ENCODE data around the gene ZSWIM1.
"Not testable (repeated sequence)": the region's sequence is repeated elsewhere in the genome, so short reads cannot be mapped to it uniquely, and the experiment has no call there.

Gene ZSWIM1

DNA sequence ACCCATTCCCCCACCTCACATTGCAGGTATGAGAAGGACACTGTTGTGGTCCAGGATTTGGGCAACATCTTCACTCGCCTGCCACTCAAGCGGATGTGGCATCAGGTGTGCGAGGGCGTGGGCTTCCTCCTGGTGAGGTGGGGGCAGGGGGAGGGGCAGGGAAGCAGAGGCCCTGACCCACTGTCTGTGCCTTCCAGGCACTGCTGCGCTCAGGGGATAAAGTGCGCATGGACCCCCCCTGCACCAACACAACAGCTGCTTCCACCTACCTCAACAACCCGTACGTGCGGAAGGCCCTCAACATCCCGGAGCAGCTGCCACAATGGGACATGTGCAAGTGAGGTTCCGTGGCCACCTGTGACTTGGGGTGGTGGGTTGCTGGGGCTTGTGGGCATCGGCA, 13.8 kb downstream of the ZSWIM1 start:
- Histone ChIP-seq H3K9ac (ENCODE audit: low read length) (no peak overlapping the region), H3K27me3 (ENCODE audit: control insufficient read depth, insufficient read depth, low read length) (no peaks in the 10 kb centered on the region), H3K36me3 (ENCODE audit: control insufficient read depth, insufficient read depth, low read length) (peaks cover 13% of the 10 kb centered on the region), H3K27ac (ENCODE audit: low read depth, low read length) (no peak overlapping the region), H3K4me1 (ENCODE audit: control insufficient read depth, insufficient read depth, low read length) (no peaks in the 10 kb centered on the region), H3K4me3 (ENCODE audit: low read length) (no peak overlapping the region)

- Histone ChIP-seq H3K4me3 (ENCODE audit: low read length) (no peak overlapping the region), H3K27me3 (ENCODE audit: control insufficient read depth, insufficient read depth, low read length) (no peaks in the 10 kb centered on the region), H3K36me3 (ENCODE audit: control insufficient read depth, insufficient read depth, low read length) (peaks cover 13% of the 10 kb centered on the region), H3K4me1 (ENCODE audit: control insufficient read depth, insufficient read depth, low read length) (no peaks in the 10 kb centered on the region), H3K27ac (ENCODE audit: low read depth, low read length) (no peak overlapping the region), H3K9ac (ENCODE audit: low read length) (no peak overlapping the region)
These were observed 15.7 kb downstream of the ZSWIM1 start for GRCh38 chr20:45896641-45897161.

GRCh38 chr20:45897289-45897688, 16.3 kb downstream of the ZSWIM1 start:
- Histone ChIP-seq H3K27ac (ENCODE audit: low read depth, low read length) (no peak overlapping the region), H3K4me3 (ENCODE audit: low read length) (no peak overlapping the region), H3K27me3 (ENCODE audit: control insufficient read depth, insufficient read depth, low read length) (no peaks in the 10 kb centered on the region), H3K4me1 (ENCODE audit: control insufficient read depth, insufficient read depth, low read length) (no peaks in the 10 kb centered on the region), H3K36me3 (ENCODE audit: control insufficient read depth, insufficient read depth, low read length) (peaks cover 18% of the 10 kb centered on the region), H3K9ac (ENCODE audit: low read length) (no peak overlapping the region)

DNA sequence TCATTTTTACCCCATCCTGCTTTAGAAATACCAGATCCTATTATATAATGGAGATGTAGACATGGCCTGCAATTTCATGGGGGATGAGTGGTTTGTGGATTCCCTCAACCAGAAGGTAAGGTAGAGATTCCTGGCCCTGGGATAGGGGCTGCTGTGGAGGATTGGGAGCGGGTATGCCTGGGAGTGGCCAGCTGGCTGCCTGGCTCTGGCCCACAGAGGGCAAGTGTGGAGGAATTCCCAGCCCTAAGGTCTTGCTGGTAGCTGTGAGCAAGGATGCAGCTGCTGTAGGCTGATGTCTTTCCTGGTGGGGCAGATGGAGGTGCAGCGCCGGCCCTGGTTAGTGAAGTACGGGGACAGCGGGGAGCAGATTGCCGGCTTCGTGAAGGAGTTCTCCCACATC, 16.7 kb downstream of the ZSWIM1 start:
- Histone ChIP-seq H3K4me1 (ENCODE audit: control insufficient read depth, insufficient read depth, low read length) (no peaks in the 10 kb centered on the region), H3K4me3 (ENCODE audit: low read length) (no peak overlapping the region), H3K9ac (ENCODE audit: low read length) (no peak overlapping the region), H3K27ac (ENCODE audit: low read depth, low read length) (no peak overlapping the region), H3K27me3 (ENCODE audit: control insufficient read depth, insufficient read depth, low read length) (no peaks in the 10 kb centered on the region), H3K36me3 (ENCODE audit: control insufficient read depth, insufficient read depth, low read length) (peaks cover 18% of the 10 kb centered on the region)

DNA sequence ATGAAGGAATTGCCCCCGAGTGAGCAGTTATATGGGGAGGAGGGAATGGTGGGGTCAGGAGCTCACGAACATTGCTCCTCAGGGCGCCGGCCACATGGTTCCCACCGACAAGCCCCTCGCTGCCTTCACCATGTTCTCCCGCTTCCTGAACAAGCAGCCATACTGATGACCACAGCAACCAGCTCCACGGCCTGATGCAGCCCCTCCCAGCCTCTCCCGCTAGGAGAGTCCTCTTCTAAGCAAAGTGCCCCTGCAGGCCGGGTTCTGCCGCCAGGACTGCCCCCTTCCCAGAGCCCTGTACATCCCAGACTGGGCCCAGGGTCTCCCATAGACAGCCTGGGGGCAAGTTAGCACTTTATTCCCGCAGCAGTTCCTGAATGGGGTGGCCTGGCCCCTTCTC, 17.3 kb downstream of the ZSWIM1 start:
- H3K27me3 ChIP-seq (ENCODE audit: control insufficient read depth, insufficient read depth, low read length) = no peaks in the 10 kb centered on the region
- H3K9ac ChIP-seq (ENCODE audit: low read length) = no peak overlapping the region
- H3K27ac ChIP-seq (ENCODE audit: low read depth, low read length) = no peak overlapping the region
- peaks cover 15% of the 10 kb centered on the region for H3K36me3 ChIP-seq (ENCODE audit: control insufficient read depth, insufficient read depth, low read length)
- no peaks in the 10 kb centered on the region for H3K4me1 ChIP-seq (ENCODE audit: control insufficient read depth, insufficient read depth, low read length)
- no peak overlapping the region for H3K4me3 ChIP-seq (ENCODE audit: low read length)

- no peaks in the 10 kb centered on the region for H3K27me3 ChIP-seq (ENCODE audit: control insufficient read depth, insufficient read depth, low read length)
- no peak overlapping the region for H3K4me3 ChIP-seq (ENCODE audit: low read length)
- no peak overlapping the region for H3K27ac ChIP-seq (ENCODE audit: low read depth, low read length)
- H3K36me3 ChIP-seq (ENCODE audit: control insufficient read depth, insufficient read depth, low read length) = peaks cover 11% of the 10 kb centered on the region
- no peaks in the 10 kb centered on the region for H3K4me1 ChIP-seq (ENCODE audit: control insufficient read depth, insufficient read depth, low read length)
- H3K9ac ChIP-seq (ENCODE audit: low read length) = no peak overlapping the region
These were observed 18.2 kb downstream of the ZSWIM1 start for GRCh38 chr20:45899046-45899835.

DNA sequence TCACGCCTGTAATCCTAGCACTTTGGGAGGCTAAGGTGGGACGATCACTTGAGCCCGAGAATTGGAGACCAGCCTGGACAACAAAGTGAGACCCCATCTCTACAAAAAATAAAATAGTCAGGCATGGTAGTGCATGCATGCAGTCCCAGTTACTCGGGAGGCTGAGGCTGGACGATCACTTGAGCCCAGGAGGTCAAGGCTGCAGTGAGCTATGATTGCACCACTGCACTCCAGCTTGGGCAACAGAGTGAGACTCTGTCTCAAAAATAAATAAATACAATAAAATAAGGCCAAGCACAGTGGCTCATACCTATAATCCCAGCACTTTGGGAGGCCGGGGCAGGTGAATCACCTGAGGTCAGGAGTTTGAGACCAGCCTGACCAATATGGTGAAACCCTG, 20.3 kb downstream of the ZSWIM1 start:
- not testable (repeated sequence) for H3K27me3 ChIP-seq (ENCODE audit: control insufficient read depth, insufficient read depth, low read length); H3K9ac ChIP-seq (ENCODE audit: low read length); H3K4me1 ChIP-seq (ENCODE audit: control insufficient read depth, insufficient read depth, low read length); H3K27ac ChIP-seq (ENCODE audit: low read depth, low read length); H3K36me3 ChIP-seq (ENCODE audit: control insufficient read depth, insufficient read depth, low read length); H3K4me3 ChIP-seq (ENCODE audit: low read length)

DNA sequence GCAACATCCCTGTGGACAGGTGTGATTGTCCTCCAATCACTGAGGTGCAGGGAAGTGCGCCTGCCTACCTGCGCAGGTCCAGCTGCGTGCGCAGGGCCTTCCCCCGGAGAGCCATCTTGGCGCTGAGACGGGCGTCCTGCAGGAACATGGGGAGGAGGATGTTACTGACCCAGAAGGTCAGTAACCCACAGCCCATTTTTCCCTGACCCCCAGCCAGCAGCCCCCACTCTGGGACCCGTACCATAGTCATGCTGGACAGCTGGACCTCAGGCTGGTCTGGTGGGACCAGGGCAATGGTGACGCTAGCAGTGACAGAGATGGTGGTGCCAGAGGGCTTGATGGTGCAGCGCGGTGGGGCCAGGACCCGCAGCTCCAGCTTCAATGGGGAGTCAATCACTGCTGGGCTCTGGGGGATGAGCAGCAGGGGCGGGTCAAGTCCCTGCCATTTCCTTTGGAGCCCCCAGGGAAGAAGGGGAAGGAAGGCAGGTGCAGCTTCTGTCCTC, 21.2 kb downstream of the ZSWIM1 start:
- Histone ChIP-seq H3K4me3 (ENCODE audit: low read length) (no peak overlapping the region), H3K27me3 (ENCODE audit: control insufficient read depth, insufficient read depth, low read length) (no peaks in the 10 kb centered on the region), H3K9ac (ENCODE audit: low read length) (no peak overlapping the region), H3K36me3 (ENCODE audit: control insufficient read depth, insufficient read depth, low read length) (peaks cover 7% of the 10 kb centered on the region), H3K4me1 (ENCODE audit: control insufficient read depth, insufficient read depth, low read length) (no peaks in the 10 kb centered on the region), H3K27ac (ENCODE audit: low read depth, low read length) (no peak overlapping the region)

DNA sequence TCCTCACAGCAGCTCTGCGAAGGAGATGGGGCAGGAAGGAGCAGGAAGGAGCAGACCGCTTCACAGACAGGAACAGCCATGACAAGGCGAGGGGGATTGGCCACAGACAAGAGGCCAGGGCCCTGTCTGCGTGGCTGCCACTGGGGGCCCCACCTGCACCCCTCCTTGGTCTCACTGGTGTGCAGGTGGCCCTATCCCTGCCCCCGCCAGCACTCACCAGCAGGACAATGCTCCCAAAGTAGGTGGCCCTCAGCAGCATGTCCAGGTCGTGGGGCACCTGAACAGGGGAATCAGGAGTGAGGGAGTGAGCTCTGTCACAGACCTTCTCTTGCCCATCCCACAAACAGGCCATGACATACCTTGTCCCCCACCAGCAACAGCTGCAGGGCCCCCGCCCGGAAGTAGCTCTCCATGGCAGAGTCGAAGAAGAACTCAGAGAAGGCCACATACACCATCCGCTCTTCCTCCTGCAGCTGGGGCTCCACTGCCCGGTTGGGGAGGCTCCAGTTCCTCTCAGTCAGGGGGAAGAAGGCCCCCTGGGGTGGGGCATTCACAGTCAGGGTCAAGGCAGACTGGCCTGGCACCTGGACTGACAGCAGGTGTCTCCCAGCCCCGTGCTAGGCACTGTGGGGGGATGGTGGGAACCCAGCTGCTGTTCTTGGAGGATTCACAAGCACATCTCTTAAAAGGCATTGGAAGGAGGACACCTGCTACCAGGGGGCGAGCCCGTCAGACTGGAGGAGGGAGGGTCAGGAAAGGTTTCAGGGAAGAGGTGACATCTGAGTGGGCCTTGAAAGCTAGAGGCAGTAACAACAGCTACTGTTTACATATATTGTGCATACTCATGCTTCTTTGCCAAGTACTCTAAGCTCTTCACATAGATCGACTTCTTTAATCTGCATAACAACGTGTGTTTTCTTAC, 23.8 kb downstream of the ZSWIM1 start:
- Histone ChIP-seq H3K27me3 (ENCODE audit: control insufficient read depth, insufficient read depth, low read length) (no peaks in the 10 kb centered on the region), H3K27ac (ENCODE audit: low read depth, low read length) (no peak overlapping the region), H3K9ac (ENCODE audit: low read length) (no peak overlapping the region), H3K4me1 (ENCODE audit: control insufficient read depth, insufficient read depth, low read length) (no peaks in the 10 kb centered on the region), H3K4me3 (ENCODE audit: low read length) (no peak overlapping the region), H3K36me3 (ENCODE audit: control insufficient read depth, insufficient read depth, low read length) (peaks cover 5% of the 10 kb centered on the region)

DNA sequence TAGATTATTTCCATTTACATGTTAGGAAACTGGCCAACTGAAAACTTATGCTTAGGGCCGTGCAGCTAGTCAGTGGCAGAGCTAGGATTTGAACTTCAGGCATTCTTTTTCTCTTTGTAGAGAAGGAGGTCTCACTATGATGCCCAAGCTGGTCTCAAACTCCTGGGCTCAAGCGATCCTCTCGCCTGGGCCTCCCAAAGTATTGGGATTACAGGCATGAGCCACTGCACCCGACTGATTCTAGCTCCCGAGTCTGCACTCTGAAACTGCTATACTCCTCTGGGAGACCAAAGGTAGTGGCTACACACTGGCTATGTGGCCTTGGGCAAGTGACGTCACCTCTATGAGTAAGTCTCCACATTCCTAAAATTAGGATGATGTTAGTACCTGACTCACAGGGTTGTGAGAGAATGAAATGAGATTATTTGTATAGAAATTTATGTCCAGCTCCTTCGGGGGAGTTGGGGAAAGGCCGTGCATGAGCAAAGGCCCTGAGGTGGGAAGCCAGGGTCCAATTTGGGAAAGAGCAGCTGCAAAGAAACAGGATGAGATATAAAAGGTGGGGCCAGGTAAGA, 24.6 kb downstream of the ZSWIM1 start:
- H3K36me3 ChIP-seq (ENCODE audit: control insufficient read depth, insufficient read depth, low read length) = peaks cover 5% of the 10 kb centered on the region
- no peaks in the 10 kb centered on the region for H3K4me1 ChIP-seq (ENCODE audit: control insufficient read depth, insufficient read depth, low read length)
- no peak overlapping the region for H3K27ac ChIP-seq (ENCODE audit: low read depth, low read length)
- H3K4me3 ChIP-seq (ENCODE audit: low read length) = no peak overlapping the region
- no peaks in the 10 kb centered on the region for H3K27me3 ChIP-seq (ENCODE audit: control insufficient read depth, insufficient read depth, low read length)
- no peak overlapping the region for H3K9ac ChIP-seq (ENCODE audit: low read length)

GRCh38 chr20:45907219-45907948, 26.4 kb downstream of the ZSWIM1 start:
- no peak overlapping the region for H3K4me3 ChIP-seq (ENCODE audit: low read length)
- H3K27ac ChIP-seq (ENCODE audit: low read depth, low read length) = no peak overlapping the region
- H3K4me1 ChIP-seq (ENCODE audit: control insufficient read depth, insufficient read depth, low read length) = peaks cover 6% of the 10 kb centered on the region
- H3K27me3 ChIP-seq (ENCODE audit: control insufficient read depth, insufficient read depth, low read length) = no peaks in the 10 kb centered on the region
- H3K36me3 ChIP-seq (ENCODE audit: control insufficient read depth, insufficient read depth, low read length) = no peaks in the 10 kb centered on the region
- no peak overlapping the region for H3K9ac ChIP-seq (ENCODE audit: low read length)

DNA sequence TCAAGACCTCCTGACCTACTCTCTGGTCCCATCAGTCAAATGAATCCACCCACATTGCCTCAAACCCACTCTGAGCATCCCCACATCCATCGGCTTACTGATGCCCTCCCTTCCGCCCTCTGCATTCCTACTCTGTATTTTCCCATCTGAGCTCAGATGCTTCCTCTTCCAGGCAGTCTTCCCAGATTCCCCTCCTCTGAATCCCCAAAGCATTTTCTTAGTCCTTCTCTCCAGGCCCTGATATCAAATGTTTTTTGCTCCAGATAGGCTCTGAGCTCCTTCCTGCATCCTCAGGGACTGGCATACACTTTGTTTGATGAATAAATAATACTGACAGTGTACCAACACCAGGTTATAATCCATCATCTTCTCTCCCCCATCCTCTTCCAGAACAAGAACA, 27.1 kb downstream of the ZSWIM1 start:
- Histone ChIP-seq H3K9ac (ENCODE audit: low read length) (no peak overlapping the region), H3K27ac (ENCODE audit: low read depth, low read length) (no peak overlapping the region), H3K4me3 (ENCODE audit: low read length) (no peak overlapping the region), H3K4me1 (ENCODE audit: control insufficient read depth, insufficient read depth, low read length) (peaks cover 7% of the 10 kb centered on the region), H3K27me3 (ENCODE audit: control insufficient read depth, insufficient read depth, low read length) (no peaks in the 10 kb centered on the region), H3K36me3 (ENCODE audit: control insufficient read depth, insufficient read depth, low read length) (no peaks in the 10 kb centered on the region)
